ENCODE data around the gene KRT23. TPM values are rescaled to one million over a fixed set of nuclear protein-coding genes. Genes with fewer than 3 reads are reported as not detected.

The KRT23 gene
- total RNA-seq, 1 donor from 2014 or later, result 0.60 TPM

Other genes starting within 250 kb of the KRT23 start
- not detected in 2 replicates for gene KRT24, start 233.9 kb downstream of the KRT23 start, total RNA-seq (ENCODE audit: low replicate concordance)
- not detected in 2 replicates for gene KRT25, start 182.3 kb downstream of the KRT23 start, total RNA-seq (ENCODE audit: low replicate concordance)
- not detected in 2 replicates for gene KRT26, start 165.4 kb downstream of the KRT23 start, total RNA-seq (ENCODE audit: low replicate concordance)
- gene KRT27, start 155.1 kb downstream of the KRT23 start, total RNA-seq (ENCODE audit: low replicate concordance), result not detected in 2 replicates
- gene KRT28, start 137.7 kb downstream of the KRT23 start, total RNA-seq (ENCODE audit: low replicate concordance), result not detected in 2 replicates
- gene KRT10, start 115.0 kb downstream of the KRT23 start, total RNA-seq (ENCODE audit: low replicate concordance), result 7.5 and 19.3 TPM in 2 replicates
- not detected in 2 replicates for gene KRT12, start 70.4 kb downstream of the KRT23 start, total RNA-seq (ENCODE audit: low replicate concordance)
- gene KRT20, start 52.4 kb downstream of the KRT23 start, total RNA-seq (ENCODE audit: low replicate concordance), result not detected in 2 replicates
- not detected in 2 replicates for gene KRT39, start 29.3 kb upstream of the KRT23 start, total RNA-seq (ENCODE audit: low replicate concordance)
- not detected in 2 replicates for gene KRT40, start 46.7 kb upstream of the KRT23 start, total RNA-seq (ENCODE audit: low replicate concordance)
- gene KRTAP3-3, start 56.5 kb upstream of the KRT23 start, total RNA-seq (ENCODE audit: low replicate concordance), result not detected in 2 replicates
- gene KRTAP3-2, start 62.3 kb upstream of the KRT23 start, total RNA-seq (ENCODE audit: low replicate concordance), result not detected in 2 replicates
- not detected in 2 replicates for gene KRTAP3-1, start 71.5 kb upstream of the KRT23 start, total RNA-seq (ENCODE audit: low replicate concordance)
- not detected in 2 replicates for gene KRTAP1-5, start 89.6 kb upstream of the KRT23 start, total RNA-seq (ENCODE audit: low replicate concordance)
- gene KRTAP1-4, start 92.5 kb upstream of the KRT23 start, total RNA-seq (ENCODE audit: low replicate concordance), result not detected in 2 replicates
- gene KRTAP1-3, start 97.2 kb upstream of the KRT23 start, total RNA-seq (ENCODE audit: low replicate concordance), result not detected in 2 replicates
- not detected in 2 replicates for gene KRTAP1-1, start 103.8 kb upstream of the KRT23 start, total RNA-seq (ENCODE audit: low replicate concordance)
- gene KRTAP2-1, start 109.7 kb upstream of the KRT23 start, total RNA-seq (ENCODE audit: low replicate concordance), result not detected in 2 replicates
- not detected in 2 replicates for gene KRTAP2-2, start 117.6 kb upstream of the KRT23 start, total RNA-seq (ENCODE audit: low replicate concordance)
- gene KRTAP2-3, start 122.5 kb upstream of the KRT23 start, total RNA-seq (ENCODE audit: low replicate concordance), result not detected in 2 replicates
- gene KRTAP2-4, start 128.2 kb upstream of the KRT23 start, total RNA-seq (ENCODE audit: low replicate concordance), result not detected in 2 replicates
- not detected in 2 replicates for gene KRTAP4-7, start 146.5 kb upstream of the KRT23 start, total RNA-seq (ENCODE audit: low replicate concordance)
- gene KRTAP4-8, start 160.5 kb upstream of the KRT23 start, total RNA-seq (ENCODE audit: low replicate concordance), result not detected in 2 replicates
- not detected in 2 replicates for gene KRTAP4-16, start 164.6 kb upstream of the KRT23 start, total RNA-seq (ENCODE audit: low replicate concordance)
- not detected in 2 replicates for gene KRTAP4-9, start 167.7 kb upstream of the KRT23 start, total RNA-seq (ENCODE audit: low replicate concordance)
- not detected in 2 replicates for gene KRTAP4-11, start 180.7 kb upstream of the KRT23 start, total RNA-seq (ENCODE audit: low replicate concordance)
- not detected in 2 replicates for gene KRTAP4-12, start 186.5 kb upstream of the KRT23 start, total RNA-seq (ENCODE audit: low replicate concordance)
- not detected in 2 replicates for gene KRTAP4-6, start 202.9 kb upstream of the KRT23 start, total RNA-seq (ENCODE audit: low replicate concordance)
- gene KRTAP4-5, start 212.2 kb upstream of the KRT23 start, total RNA-seq (ENCODE audit: low replicate concordance), result not detected in 2 replicates
- not detected in 2 replicates for gene KRTAP4-4, start 223.1 kb upstream of the KRT23 start, total RNA-seq (ENCODE audit: low replicate concordance)
- not detected in 2 replicates for gene KRTAP4-3, start 230.6 kb upstream of the KRT23 start, total RNA-seq (ENCODE audit: low replicate concordance)
- gene KRTAP4-2, start 240.6 kb upstream of the KRT23 start, total RNA-seq (ENCODE audit: low replicate concordance), result not detected in 2 replicates
- gene KRTAP4-1, start 247.3 kb upstream of the KRT23 start, total RNA-seq (ENCODE audit: low replicate concordance), result 0.12 TPM in 1 of 2 replicates, not detected in the other

Data from neural progenitor cell (in vitro differentiated cells).